NCI-H1092 (cell line): ENCODE measurements around the gene KDM6A.
"Not testable (repeated sequence)": the region's sequence is repeated elsewhere in the genome, so short reads cannot be mapped to it uniquely, and the experiment has no call there.

ENCODE experiments used
- DNase-seq: peaks from one replicate; lab custom pipeline; 2025; lab: John Stamatoyannopoulos, UW

KDM6A gene

GRCh38 chrX:45007598-45007997 lies 134.6 kb downstream of the KDM6A start:
- DNase-seq, result no peak

GRCh38 chrX:45009371-45010000 lies 136.5 kb downstream of the KDM6A start:
- DNase-seq, result no peak

GRCh38 chrX:45011131-45011530 lies 138.1 kb downstream of the KDM6A start:
- no peak for DNase-seq

GRCh38 chrX:45011597-45011996 lies 138.6 kb downstream of the KDM6A start:
- no peak for DNase-seq

GRCh38 chrX:45017946-45018345 lies 145.0 kb downstream of the KDM6A start:
- DNase-seq, result no peak

- no peak for DNase-seq
Measured at GRCh38 chrX:45022150-45022549, 149.2 kb downstream of the KDM6A start.

GRCh38 chrX:45024501-45024900 lies 151.5 kb downstream of the KDM6A start:
- DNase-seq, result no peak

GRCh38 chrX:45026036-45026435 lies 153.0 kb downstream of the KDM6A start:
- DNase-seq, result no peak

- DNase-seq, result no peak
Measured at GRCh38 chrX:45031830-45032378, 158.9 kb downstream of the KDM6A start.

GRCh38 chrX:45035071-45035470 lies 162.1 kb downstream of the KDM6A start:
- no peak for DNase-seq

- no peak for DNase-seq
Measured at GRCh38 chrX:45036161-45036560, 163.2 kb downstream of the KDM6A start.

- DNase-seq, result not testable (repeated sequence)
Measured at GRCh38 chrX:45040137-45040536, 167.1 kb downstream of the KDM6A start.

GRCh38 chrX:45046417-45046816 lies 173.4 kb downstream of the KDM6A start:
- no peak for DNase-seq

- no peak for DNase-seq
Measured at GRCh38 chrX:45050558-45050957, 177.6 kb downstream of the KDM6A start.

- DNase-seq, result no peak
Measured at GRCh38 chrX:45056428-45057145, 183.6 kb downstream of the KDM6A start.

- not testable (repeated sequence) for DNase-seq
Measured at GRCh38 chrX:45059906-45060305, 186.9 kb downstream of the KDM6A start.

GRCh38 chrX:45063319-45064095 lies 190.5 kb downstream of the KDM6A start:
- no peak for DNase-seq

- no peak for DNase-seq
Measured at GRCh38 chrX:45068569-45068968, 195.6 kb downstream of the KDM6A start.

GRCh38 chrX:45070116-45071007 lies 197.4 kb downstream of the KDM6A start:
- no peak for DNase-seq

- not testable (repeated sequence) for DNase-seq
Measured at GRCh38 chrX:45073011-45073410, 200.0 kb downstream of the KDM6A start.

GRCh38 chrX:45077748-45078424 lies 204.9 kb downstream of the KDM6A start:
- no peak for DNase-seq
